OCI-LY1 (cell line): ENCODE results near the gene MAP6D1.

ENCODE experiments used
- H2AFZ ChIP-seq: fragments of 200-600 bp; sonication (generic), shearing (Covaris generic); 2 replicates; pipeline ENCODE4 v1.6.0; 2014; ENCODE audit warnings: antibody characterized with exemption, mild to moderate bottlenecking, low read length
- H3F3A ChIP-seq: fragments of 200-600 bp; sonication (generic), shearing (Covaris generic); 2 replicates; pipeline ENCODE4 v1.6.0; 2014; ENCODE audit warnings: mild to moderate bottlenecking, antibody characterized with exemption, low read length, moderate library complexity; ENCODE audit not compliant: insufficient read depth
- H3K27ac ChIP-seq: fragments of 200-600 bp; sonication (generic); 2 replicates; pipeline ENCODE4 v1.5.1; 2014; ENCODE audit warnings: low read length, mixed run types, mild to moderate bottlenecking, low read depth; ENCODE audit not compliant: poor library complexity, severe bottlenecking
- H3K27me3 ChIP-seq: fragments of 200-600 bp; sonication (generic); 2 replicates; pipeline ENCODE4 v1.6.0; 2014; ENCODE audit warnings: antibody characterized with exemption, mild to moderate bottlenecking, low read length, moderate library complexity; ENCODE audit not compliant: insufficient read depth
- H3K36me3 ChIP-seq: fragments of 200-600 bp; sonication (generic); 2 replicates; pipeline ENCODE4 v1.6.1; 2014; ENCODE audit warnings: mild to moderate bottlenecking, antibody characterized with exemption, low read length, moderate library complexity, mixed read lengths; ENCODE audit not compliant: insufficient read depth
- H3K4me1 ChIP-seq: fragments of 200-600 bp; sonication (generic); 2 replicates; pipeline ENCODE4 v1.5.1; 2014; ENCODE audit warnings: mild to moderate bottlenecking, low read length, moderate library complexity; ENCODE audit not compliant: insufficient read depth, severe bottlenecking
- H3K4me2 ChIP-seq: fragments of 200-600 bp; sonication (generic), shearing (Covaris generic); 2 replicates; pipeline ENCODE4 v1.6.1; 2014; ENCODE audit warnings: low read length
- H3K4me3 ChIP-seq: fragments of 200-600 bp; sonication (generic); 2 replicates; pipeline ENCODE4 v1.5.1; 2014; ENCODE audit warnings: low read length, low read depth, mild to moderate bottlenecking, mixed read lengths; ENCODE audit not compliant: poor library complexity, severe bottlenecking
- H3K79me2 ChIP-seq: fragments of 200-600 bp; shearing (Covaris generic); 2 replicates; pipeline ENCODE4 v1.6.1; 2016; ENCODE audit warnings: mixed run types, low read length, mixed read lengths; ENCODE audit not compliant: insufficient read depth
- H3K9ac ChIP-seq: fragments of 200-600 bp; sonication (generic), shearing (Covaris generic); 2 replicates; pipeline ENCODE4 v1.6.1; 2014; ENCODE audit warnings: mild to moderate bottlenecking, low read length, mixed read lengths
- H3K9me2 ChIP-seq: fragments of 200-600 bp; sonication (generic), shearing (Covaris generic); 2 replicates; pipeline ENCODE4 v1.6.1; 2014; ENCODE audit warnings: low read depth, mild to moderate bottlenecking, low read length, mixed read lengths
- H3K9me3 ChIP-seq: fragments of 200-600 bp; shearing (Covaris generic); 2 replicates; pipeline ENCODE4 v1.6.1; 2014; ENCODE audit warnings: low read length, mixed read lengths
- H4K20me1 ChIP-seq: fragments of 200-600 bp; sonication (generic), shearing (Covaris generic); 2 replicates; pipeline ENCODE4 v1.6.0; 2016; ENCODE audit warnings: mild to moderate bottlenecking, low read length; ENCODE audit not compliant: insufficient read depth
- EZH2 ChIP-seq: fragments of 200-600 bp; sonication (generic), shearing (Covaris generic); IDR thresholded peaks from 2 replicates; pipeline ENCODE4 v1.8.0; 2017; ENCODE audit warnings: borderline replicate concordance, mixed run types, mild to moderate bottlenecking, antibody characterized with exemption, low read length, moderate library complexity, mixed read lengths
- TF ChIP-seq, protein P1 (sequence below): fragments of 200-600 bp; sonication (generic), shearing (Covaris generic); IDR thresholded peaks from 2 replicates; pipeline ENCODE4 v1.5.1; 2017; ENCODE audit warnings: mild to moderate bottlenecking, antibody characterized with exemption, low read length, moderate library complexity, mixed read lengths

The MAP6D1 gene

DNA sequence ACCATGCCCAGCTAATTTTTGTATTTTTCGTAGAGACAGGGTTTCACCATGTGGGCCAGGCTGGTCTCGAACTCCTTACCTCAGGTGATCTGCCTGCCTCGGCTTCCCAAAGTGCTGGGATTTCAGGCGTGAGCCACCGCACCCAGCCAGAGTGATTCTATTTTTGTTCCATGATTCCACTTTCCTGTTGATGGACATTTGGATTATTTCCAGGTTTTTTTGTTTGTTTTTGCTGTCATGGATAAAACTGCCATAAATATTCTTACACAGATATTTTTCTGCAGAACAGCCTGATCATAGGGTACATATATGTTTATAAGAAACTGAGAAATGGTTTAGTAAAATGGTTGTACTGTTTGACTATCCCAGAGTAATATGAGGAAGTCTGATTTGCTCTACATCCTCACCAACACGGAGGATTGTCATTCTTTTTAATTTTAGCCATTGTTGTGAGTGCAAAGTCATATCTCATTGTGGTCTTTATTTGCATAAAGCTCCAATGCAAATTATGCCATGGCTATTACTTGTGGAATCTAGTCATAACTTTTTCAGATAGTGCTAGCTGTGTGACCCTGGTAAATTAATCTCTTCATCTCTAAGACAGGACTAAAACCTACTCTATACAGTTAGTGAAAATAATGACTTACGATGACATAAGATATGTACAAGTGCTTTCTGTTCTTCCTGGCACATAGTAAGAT lies 42.7 kb downstream of the MAP6D1 start:
- no peaks in the 10 kb centered on the region for H4K20me1 ChIP-seq
- no peaks in the 10 kb centered on the region for H3K27me3 ChIP-seq
- no peak overlapping the region for H2AFZ ChIP-seq
- no peaks in the 10 kb centered on the region for H3K9me2 ChIP-seq
- TF ChIP-seq, protein P1, sequence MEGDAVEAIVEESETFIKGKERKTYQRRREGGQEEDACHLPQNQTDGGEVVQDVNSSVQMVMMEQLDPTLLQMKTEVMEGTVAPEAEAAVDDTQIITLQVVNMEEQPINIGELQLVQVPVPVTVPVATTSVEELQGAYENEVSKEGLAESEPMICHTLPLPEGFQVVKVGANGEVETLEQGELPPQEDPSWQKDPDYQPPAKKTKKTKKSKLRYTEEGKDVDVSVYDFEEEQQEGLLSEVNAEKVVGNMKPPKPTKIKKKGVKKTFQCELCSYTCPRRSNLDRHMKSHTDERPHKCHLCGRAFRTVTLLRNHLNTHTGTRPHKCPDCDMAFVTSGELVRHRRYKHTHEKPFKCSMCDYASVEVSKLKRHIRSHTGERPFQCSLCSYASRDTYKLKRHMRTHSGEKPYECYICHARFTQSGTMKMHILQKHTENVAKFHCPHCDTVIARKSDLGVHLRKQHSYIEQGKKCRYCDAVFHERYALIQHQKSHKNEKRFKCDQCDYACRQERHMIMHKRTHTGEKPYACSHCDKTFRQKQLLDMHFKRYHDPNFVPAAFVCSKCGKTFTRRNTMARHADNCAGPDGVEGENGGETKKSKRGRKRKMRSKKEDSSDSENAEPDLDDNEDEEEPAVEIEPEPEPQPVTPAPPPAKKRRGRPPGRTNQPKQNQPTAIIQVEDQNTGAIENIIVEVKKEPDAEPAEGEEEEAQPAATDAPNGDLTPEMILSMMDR = no peak
- TF ChIP-seq EZH2 = no peak
- H3K4me1 ChIP-seq = peaks cover 7% of the 10 kb centered on the region
- H3F3A ChIP-seq = no peaks in the 10 kb centered on the region
- no peak overlapping the region for H3K4me2 ChIP-seq
- H3K9ac ChIP-seq = no peak overlapping the region
- peaks cover 94% of the 10 kb centered on the region for H3K36me3 ChIP-seq
- no peaks in the 10 kb centered on the region for H3K9me3 ChIP-seq
- H3K4me3 ChIP-seq = no peak overlapping the region
- H3K79me2 ChIP-seq = no peaks in the 10 kb centered on the region
- no peak overlapping the region for H3K27ac ChIP-seq

DNA sequence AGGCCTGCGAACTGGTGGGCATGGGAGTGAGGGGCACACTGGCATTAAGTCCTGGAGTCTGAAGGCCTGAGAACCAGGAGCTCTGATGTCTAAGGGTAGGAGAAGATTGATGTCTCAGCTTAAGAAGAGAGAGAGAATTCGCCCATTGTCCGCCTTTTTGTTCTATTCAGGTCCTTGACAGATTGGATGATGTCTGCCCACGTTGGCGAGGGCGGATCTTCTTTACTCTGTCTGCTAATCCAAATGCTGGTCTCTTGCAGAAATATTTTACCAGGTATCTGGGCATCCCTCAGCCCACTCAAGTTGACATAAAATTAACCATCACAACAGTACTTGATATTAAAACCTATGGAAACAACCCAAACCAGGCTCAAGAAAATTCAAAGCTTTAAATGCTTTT lies 44.1 kb downstream of the MAP6D1 start:
- H3K36me3 ChIP-seq = peaks cover 95% of the 10 kb centered on the region
- no peak overlapping the region for H3K9ac ChIP-seq
- TF ChIP-seq, protein P1 = no peak
- TF ChIP-seq EZH2 = no peak
- H3K79me2 ChIP-seq = no peaks in the 10 kb centered on the region
- no peaks in the 10 kb centered on the region for H3K9me3 ChIP-seq
- H3K27ac ChIP-seq = no peak overlapping the region
- no peaks in the 10 kb centered on the region for H3F3A ChIP-seq
- H2AFZ ChIP-seq = no peak overlapping the region
- no peaks in the 10 kb centered on the region for H4K20me1 ChIP-seq
- peaks cover 7% of the 10 kb centered on the region for H3K4me1 ChIP-seq
- no peaks in the 10 kb centered on the region for H3K27me3 ChIP-seq
- H3K4me3 ChIP-seq = no peak overlapping the region
- H3K4me2 ChIP-seq = no peak overlapping the region
- H3K9me2 ChIP-seq = no peaks in the 10 kb centered on the region

DNA sequence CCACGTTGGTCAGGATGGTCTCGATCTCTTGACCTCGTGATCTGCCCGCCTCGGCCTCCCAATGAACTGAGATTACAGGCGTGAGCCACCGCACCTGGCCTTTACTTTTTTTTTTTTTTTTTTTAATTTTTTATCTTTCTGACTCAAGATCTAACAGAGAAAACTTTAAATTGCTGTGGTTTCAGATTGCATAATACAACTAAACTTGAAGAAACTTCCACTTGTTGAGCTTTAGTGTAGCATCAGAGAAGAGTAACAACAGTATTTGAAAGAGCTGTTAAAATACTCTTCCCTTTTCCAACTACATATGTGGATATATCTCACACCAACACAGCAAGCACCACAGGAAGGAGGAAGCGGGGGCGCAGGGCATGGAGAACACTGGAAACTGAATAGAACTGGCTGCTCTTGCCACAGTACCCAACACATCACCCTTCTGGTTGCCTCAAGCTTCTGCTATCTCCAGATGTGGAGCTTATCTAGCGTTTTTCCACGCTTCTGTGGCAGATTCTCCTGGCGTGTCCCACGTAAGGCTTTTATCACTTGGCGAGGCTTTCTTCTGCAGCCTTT lies 45.4 kb downstream of the MAP6D1 start:
- no peak overlapping the region for H3K4me2 ChIP-seq
- peaks cover 7% of the 10 kb centered on the region for H3K4me1 ChIP-seq
- H3F3A ChIP-seq = no peaks in the 10 kb centered on the region
- H3K27ac ChIP-seq = no peak overlapping the region
- H3K9me2 ChIP-seq = no peaks in the 10 kb centered on the region
- H3K27me3 ChIP-seq = no peaks in the 10 kb centered on the region
- no peak overlapping the region for H3K9ac ChIP-seq
- H4K20me1 ChIP-seq = no peaks in the 10 kb centered on the region
- H2AFZ ChIP-seq = no peak overlapping the region
- no peak overlapping the region for H3K4me3 ChIP-seq
- peaks cover 97% of the 10 kb centered on the region for H3K36me3 ChIP-seq
- H3K9me3 ChIP-seq = no peaks in the 10 kb centered on the region
- H3K79me2 ChIP-seq = no peaks in the 10 kb centered on the region
- no peak for TF ChIP-seq EZH2
- TF ChIP-seq, protein P1 = no peak
